Measurements from ENCODE around the gene KLHDC3.
"Not testable (repeated sequence)": the region's sequence is repeated elsewhere in the genome, so short reads cannot be mapped to it uniquely, and the experiment has no call there.

DNA sequence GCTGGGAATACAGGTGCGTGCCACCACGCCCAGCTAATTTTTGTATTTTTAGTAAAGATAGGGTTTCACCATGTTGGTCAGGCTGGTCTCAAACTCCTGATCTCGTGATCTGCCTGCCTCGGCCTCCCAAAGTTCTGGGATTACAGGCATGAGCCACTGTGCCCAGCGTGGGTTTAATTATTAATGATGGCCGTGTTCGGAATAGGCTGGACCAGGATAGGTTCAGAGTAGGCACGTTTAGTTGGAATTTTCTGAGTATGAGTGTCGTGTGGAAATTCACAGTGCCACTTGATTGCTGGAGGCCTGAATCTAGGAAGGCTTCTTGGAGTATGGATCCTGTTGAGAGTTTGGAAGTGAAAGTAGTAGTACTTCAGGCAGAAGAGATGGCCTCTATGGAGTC, 15.8 kb upstream of the KLHDC3 start:
- TF ChIP-seq DPF2 (CRISPR knock-in tag; IDR thresholded peaks at IDR 0.05; ENCODE audit: borderline replicate concordance, low read depth); ZKSCAN5 (CRISPR knock-in tag; IDR thresholded peaks at IDR 0.05); ZNF20 (CRISPR knock-in tag; IDR thresholded peaks at IDR 0.05); HDAC6 (IDR thresholded peaks at IDR 0.05; ENCODE audit: low read depth, low read length); ETV5 (CRISPR knock-in tag; IDR thresholded peaks at IDR 0.05; ENCODE audit: borderline replicate concordance); PHF5A (CRISPR knock-in tag; IDR thresholded peaks at IDR 0.05; ENCODE audit: low read depth, unreplicated experiment); POLR2A (IDR thresholded peaks at IDR 0.05; ENCODE audit: insufficient read depth in 1 of 2, low read depth in 2 of 2, low read length in 2 of 2); MAZ (IDR thresholded peaks at IDR 0.05; ENCODE audit: borderline replicate concordance, low read depth, low read length); MAZ (CRISPR knock-in tag; IDR thresholded peaks at IDR 0.05; ENCODE audit: low read depth); ZNF101 (CRISPR knock-in tag; IDR thresholded peaks at IDR 0.05; ENCODE audit: borderline replicate concordance, low read depth); ZNF274 (CRISPR knock-in tag; IDR thresholded peaks at IDR 0.05); ZNF879 (CRISPR knock-in tag; IDR thresholded peaks at IDR 0.05): not testable (repeated sequence)
- TF ChIP-seq, protein P1, sequence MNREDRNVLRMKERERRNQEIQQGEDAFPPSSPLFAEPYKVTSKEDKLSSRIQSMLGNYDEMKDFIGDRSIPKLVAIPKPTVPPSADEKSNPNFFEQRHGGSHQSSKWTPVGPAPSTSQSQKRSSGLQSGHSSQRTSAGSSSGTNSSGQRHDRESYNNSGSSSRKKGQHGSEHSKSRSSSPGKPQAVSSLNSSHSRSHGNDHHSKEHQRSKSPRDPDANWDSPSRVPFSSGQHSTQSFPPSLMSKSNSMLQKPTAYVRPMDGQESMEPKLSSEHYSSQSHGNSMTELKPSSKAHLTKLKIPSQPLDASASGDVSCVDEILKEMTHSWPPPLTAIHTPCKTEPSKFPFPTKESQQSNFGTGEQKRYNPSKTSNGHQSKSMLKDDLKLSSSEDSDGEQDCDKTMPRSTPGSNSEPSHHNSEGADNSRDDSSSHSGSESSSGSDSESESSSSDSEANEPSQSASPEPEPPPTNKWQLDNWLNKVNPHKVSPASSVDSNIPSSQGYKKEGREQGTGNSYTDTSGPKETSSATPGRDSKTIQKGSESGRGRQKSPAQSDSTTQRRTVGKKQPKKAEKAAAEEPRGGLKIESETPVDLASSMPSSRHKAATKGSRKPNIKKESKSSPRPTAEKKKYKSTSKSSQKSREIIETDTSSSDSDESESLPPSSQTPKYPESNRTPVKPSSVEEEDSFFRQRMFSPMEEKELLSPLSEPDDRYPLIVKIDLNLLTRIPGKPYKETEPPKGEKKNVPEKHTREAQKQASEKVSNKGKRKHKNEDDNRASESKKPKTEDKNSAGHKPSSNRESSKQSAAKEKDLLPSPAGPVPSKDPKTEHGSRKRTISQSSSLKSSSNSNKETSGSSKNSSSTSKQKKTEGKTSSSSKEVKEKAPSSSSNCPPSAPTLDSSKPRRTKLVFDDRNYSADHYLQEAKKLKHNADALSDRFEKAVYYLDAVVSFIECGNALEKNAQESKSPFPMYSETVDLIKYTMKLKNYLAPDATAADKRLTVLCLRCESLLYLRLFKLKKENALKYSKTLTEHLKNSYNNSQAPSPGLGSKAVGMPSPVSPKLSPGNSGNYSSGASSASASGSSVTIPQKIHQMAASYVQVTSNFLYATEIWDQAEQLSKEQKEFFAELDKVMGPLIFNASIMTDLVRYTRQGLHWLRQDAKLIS (CRISPR knock-in tag; IDR thresholded peaks at IDR 0.05): not testable (repeated sequence)
